Body of pancreas (tissue), 4 donors: Measurements from ENCODE around the gene USP54.

Experiments
- POLR2A ChIP-seq, 3 donors: fragments of 450-650 bp; IDR thresholded peaks; one replicate each; pipeline ENCODE4 v1.6.1; 2016; ENCODE audit warnings: antibody characterized with exemption in 3 of 3, mild to moderate bottlenecking in 2 of 3
- TF ChIP-seq, protein P1 (sequence below), 7 experiments: fragments of 450-650 bp in 4 of 7; fragments of 200-600 bp in 3 of 7; sonication (generic) in 3 of 7; IDR thresholded peaks; one replicate each; pipeline ENCODE4 v1.5.1; 2016 to 2019; ENCODE audit warnings: antibody characterized with exemption in 7 of 7

DNA sequence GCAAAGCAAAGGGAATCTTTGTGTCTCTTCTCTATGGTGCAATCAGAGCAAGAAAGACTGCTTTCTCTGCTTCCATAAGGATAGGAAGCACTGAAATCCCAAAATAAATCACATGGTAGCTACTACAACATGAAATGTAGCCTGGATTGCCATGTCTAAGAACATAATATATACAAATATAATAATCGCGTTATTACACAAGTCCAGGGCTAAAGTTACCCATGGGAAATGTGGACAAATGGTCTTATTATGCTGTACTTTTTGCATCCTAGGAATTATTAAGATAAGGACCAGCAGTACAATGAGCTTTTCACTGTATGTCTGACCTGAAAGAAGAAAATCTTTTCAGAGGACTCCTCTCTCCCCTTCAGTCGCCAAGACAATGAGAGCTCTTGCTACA is 71.8 kb downstream of the USP54 start:
- TF ChIP-seq, protein P1, sequence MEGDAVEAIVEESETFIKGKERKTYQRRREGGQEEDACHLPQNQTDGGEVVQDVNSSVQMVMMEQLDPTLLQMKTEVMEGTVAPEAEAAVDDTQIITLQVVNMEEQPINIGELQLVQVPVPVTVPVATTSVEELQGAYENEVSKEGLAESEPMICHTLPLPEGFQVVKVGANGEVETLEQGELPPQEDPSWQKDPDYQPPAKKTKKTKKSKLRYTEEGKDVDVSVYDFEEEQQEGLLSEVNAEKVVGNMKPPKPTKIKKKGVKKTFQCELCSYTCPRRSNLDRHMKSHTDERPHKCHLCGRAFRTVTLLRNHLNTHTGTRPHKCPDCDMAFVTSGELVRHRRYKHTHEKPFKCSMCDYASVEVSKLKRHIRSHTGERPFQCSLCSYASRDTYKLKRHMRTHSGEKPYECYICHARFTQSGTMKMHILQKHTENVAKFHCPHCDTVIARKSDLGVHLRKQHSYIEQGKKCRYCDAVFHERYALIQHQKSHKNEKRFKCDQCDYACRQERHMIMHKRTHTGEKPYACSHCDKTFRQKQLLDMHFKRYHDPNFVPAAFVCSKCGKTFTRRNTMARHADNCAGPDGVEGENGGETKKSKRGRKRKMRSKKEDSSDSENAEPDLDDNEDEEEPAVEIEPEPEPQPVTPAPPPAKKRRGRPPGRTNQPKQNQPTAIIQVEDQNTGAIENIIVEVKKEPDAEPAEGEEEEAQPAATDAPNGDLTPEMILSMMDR (IDR thresholded peaks at IDR 0.05), result no peak
- TF ChIP-seq POLR2A (IDR thresholded peaks at IDR 0.05), result no peak
